WTC11 (cell line): ENCODE measurements around the gene GPC5. TPM values are rescaled to one million over a fixed set of nuclear protein-coding genes. Genes with fewer than 3 reads are reported as not detected.

ENCODE experiments used
- ATAC-seq: fragments of 200-7000 bp; cut with Tn5 transposase; 2 replicates; pipeline ENCODE4 v1.10.0; 2021; ENCODE audit warnings: mild to moderate bottlenecking, moderate library complexity
- CTCF ChIA-PET: fragments of 300-600 bp; sonication (Branson Sonifier 250); formaldehyde crosslinking; loops from one replicate; lab custom pipeline; 2021; ENCODE audit warnings: antibody characterized with exemption; lab: Charles Lee
- POLR2A ChIA-PET: fragments of 350-600 bp; sonication (Branson Sonifier 250); formaldehyde crosslinking; loops from one replicate; lab custom pipeline; 2021; ENCODE audit warnings: antibody characterized with exemption; lab: Charles Lee
- DNase-seq: peaks from one replicate; pipeline ENCODE4 v3.0.0; 2021; ENCODE audit warnings: low spot score
- H3K27ac Mint-ChIP-seq: 2 replicates; pipeline ENCODE4 v1.8.0; 2021; ENCODE audit warnings: mixed read lengths
- H3K27me3 Mint-ChIP-seq: 2 replicates; pipeline ENCODE4 v1.8.0; 2021; ENCODE audit warnings: low read depth, mild to moderate bottlenecking, moderate library complexity, mixed read lengths
- H3K36me3 Mint-ChIP-seq: 2 replicates; pipeline ENCODE4 v1.8.0; 2021; ENCODE audit warnings: mixed read lengths
- H3K4me1 Mint-ChIP-seq: 2 replicates; pipeline ENCODE4 v1.8.0; 2022; ENCODE audit warnings: mixed read lengths
- H3K4me3 Mint-ChIP-seq: 2 replicates; pipeline ENCODE4 v1.8.0; 2021; ENCODE audit warnings: mild to moderate bottlenecking, moderate library complexity, mixed read lengths
- H3K9me3 Mint-ChIP-seq: 2 replicates; pipeline ENCODE4 v1.8.0; 2021; ENCODE audit warnings: mixed read lengths
- ARID4B ChIP-seq: sonication (generic); formaldehyde crosslinking; IDR thresholded peaks from 2 replicates; pipeline ENCODE4 v1.8.0; 2023; ENCODE audit warnings: missing genetic modification reagents, mild to moderate bottlenecking, borderline replicate concordance
- CDX4 ChIP-seq: fragments of 250-450 bp; sonication (Bioruptor Pico); IDR thresholded peaks from 2 replicates; pipeline ENCODE4 v1.9.0; 2021; ENCODE audit warnings: moderate library complexity, mild to moderate bottlenecking, inconsistent platforms, borderline replicate concordance
- CREM ChIP-seq: sonication (generic); formaldehyde crosslinking; IDR thresholded peaks from 2 replicates; pipeline ENCODE4 v1.8.1; 2022; ENCODE audit warnings: mild to moderate bottlenecking, missing genetic modification reagents, moderate library complexity
- ESRRA ChIP-seq: sonication (generic); formaldehyde crosslinking; IDR thresholded peaks from 2 replicates; pipeline ENCODE4 v1.8.1; 2022; ENCODE audit warnings: mild to moderate bottlenecking, missing genetic modification reagents, borderline replicate concordance
- ETV6 ChIP-seq: sonication (generic); formaldehyde crosslinking; IDR thresholded peaks from 2 replicates; pipeline ENCODE4 v1.8.1; 2022; ENCODE audit warnings: mild to moderate bottlenecking, missing genetic modification reagents
- GTF2I ChIP-seq: fragments of 250-450 bp; sonication (Bioruptor Pico); conservative IDR thresholded peaks from 2 replicates; pipeline ENCODE4 v1.4.0; 2021; ENCODE audit warnings: mild to moderate bottlenecking
- IRF2 ChIP-seq: sonication (generic); formaldehyde crosslinking; IDR thresholded peaks from 2 replicates; pipeline ENCODE4 v1.8.0; 2022; ENCODE audit warnings: low read depth, missing genetic modification reagents, borderline replicate concordance
- KAT7 ChIP-seq: sonication (generic); formaldehyde crosslinking; IDR thresholded peaks from 2 replicates; pipeline ENCODE4 v1.8.1; 2023; ENCODE audit warnings: missing genetic modification reagents, mild to moderate bottlenecking, borderline replicate concordance
- NR1H2 ChIP-seq: sonication (generic); formaldehyde crosslinking; IDR thresholded peaks from 2 replicates; pipeline ENCODE4 v1.9.0; 2021; ENCODE audit warnings: mild to moderate bottlenecking, moderate library complexity, missing genetic modification reagents
- NR2C2 ChIP-seq: sonication (generic); formaldehyde crosslinking; IDR thresholded peaks from 2 replicates; pipeline ENCODE4 v1.8.0; 2022; ENCODE audit warnings: mild to moderate bottlenecking, missing genetic modification reagents
- NR3C1 ChIP-seq: sonication (generic); formaldehyde crosslinking; conservative IDR thresholded peaks from 2 replicates; pipeline ENCODE4 v1.8.1; 2023; ENCODE audit warnings: low read depth, mild to moderate bottlenecking, missing genetic modification reagents
- SMAD3 ChIP-seq: sonication (generic); formaldehyde crosslinking; IDR thresholded peaks from 2 replicates; pipeline ENCODE4 v1.8.0; 2022; ENCODE audit warnings: missing genetic modification reagents, mild to moderate bottlenecking, borderline replicate concordance
- TEAD4 ChIP-seq: sonication (generic); formaldehyde crosslinking; IDR thresholded peaks from 2 replicates; pipeline ENCODE4 v1.8.0; 2022; ENCODE audit warnings: mild to moderate bottlenecking, missing genetic modification reagents
- USF1 ChIP-seq: sonication (generic); formaldehyde crosslinking; IDR thresholded peaks from 2 replicates; pipeline ENCODE4 v1.8.0; 2022; ENCODE audit warnings: mild to moderate bottlenecking, missing genetic modification reagents
- ZNF416 ChIP-seq: fragments of 250-450 bp; sonication (Bioruptor Pico); IDR thresholded peaks from 2 replicates; pipeline ENCODE4 v1.9.0; 2021; ENCODE audit warnings: mild to moderate bottlenecking, inconsistent platforms
- ZNF512 ChIP-seq: sonication (generic); formaldehyde crosslinking; IDR thresholded peaks from 2 replicates; pipeline ENCODE4 v1.8.1; 2022; ENCODE audit warnings: missing genetic modification reagents, borderline replicate concordance
- ZSCAN18 ChIP-seq: fragments of 250-450 bp; sonication (Bioruptor Pico); IDR thresholded peaks from 2 replicates; pipeline ENCODE4 v2.1.2; 2022; ENCODE audit warnings: mild to moderate bottlenecking, moderate library complexity
- total RNA-seq: library from RNA; stranded (reverse); gene quantifications from 3 replicates; pipeline ENCODE4 v1.2.3, GENCODE V29; 2021

Gene GPC5
- total RNA-seq, 1 experiment from 2014 or later = 0.46 TPM

- no peak for TF ChIP-seq ARID4B
- TF ChIP-seq NR2C2 (CRISPR knock-in tag) = no peak
- TF ChIP-seq ZNF512 (CRISPR knock-in tag) = no peak
- no peak for TF ChIP-seq CDX4 (CRISPR knock-in tag)
- TF ChIP-seq GTF2I (CRISPR knock-in tag) = no peak
- TF ChIP-seq SMAD3 (CRISPR knock-in tag) = no peak
- TF ChIP-seq NR3C1 (CRISPR knock-in tag) = no peak
- no peak for TF ChIP-seq CREM (CRISPR knock-in tag)
- no peak for TF ChIP-seq ZNF416
- TF ChIP-seq USF1 = no peak
Measured at GRCh38 chr13:91368676-91369440, 29.6 kb upstream of the GPC5 start (continued).

GRCh38 chr13:91369441-91369831 is 29.0 kb upstream of the GPC5 start:
- CTCF ChIA-PET = interaction anchor here (1.2 to 1.4 kb wide), 2 partner anchors 37 to 413 kb away, joined by 3 read pairs; no protein-coding TSS in a partner anchor
- DNase-seq = no peak

More at GRCh38 chr13:91369441-91369831, 29.0 kb upstream of the GPC5 start:
- Mint-ChIP-seq H3K27me3 (no peaks in the 10 kb centered on the region), H3K4me1 (peaks cover 15% of the 10 kb centered on the region), H3K27ac (no peak overlapping the region), H3K4me3 (no peak overlapping the region), H3K36me3 (no peaks in the 10 kb centered on the region), H3K9me3 (no peaks in the 10 kb centered on the region)
- no peak; the same call in 1 of the 2 replicates for ATAC-seq
- no peak for TF ChIP-seq KAT7 (CRISPR knock-in tag)
- no peak for TF ChIP-seq TEAD4
- TF ChIP-seq ZSCAN18 (CRISPR knock-in tag) = no peak
- TF ChIP-seq ESRRA (CRISPR knock-in tag) = no peak
- TF ChIP-seq IRF2 (CRISPR knock-in tag) = no peak
- no peak for TF ChIP-seq ETV6 (CRISPR knock-in tag)
- no peak for TF ChIP-seq NR1H2 (CRISPR knock-in tag)
- POLR2A ChIA-PET = no interaction called here
